Right renal cortex interstitium (tissue), 3 donors: ENCODE results near the gene CSNK1D. TPM values are rescaled to one million over a fixed set of nuclear protein-coding genes. Genes with fewer than 3 reads are reported as not detected.
"Not testable (repeated sequence)": the region's sequence is repeated elsewhere in the genome, so short reads cannot be mapped to it uniquely, and the experiment has no call there.

Experiments
- DNase-seq, 3 donors: peaks; one replicate each; pipeline ENCODE4 v3.0.0-alpha.2; 2013; ENCODE audit warnings: low read depth in 3 of 3, low spot score in 2 of 3
- polyA plus RNA-seq, 3 donors: library from polyadenylated mRNA; unstranded; fragments of 120-200 nt; gene quantifications; one replicate each; pipeline ENCODE4 v1.2.1, GENCODE V29; 2013; ENCODE audit not compliant: insufficient read length in 3 of 3

Gene CSNK1D
- polyA plus RNA-seq, 3 donors = 108 to 115 (median 112) TPM

DNA sequence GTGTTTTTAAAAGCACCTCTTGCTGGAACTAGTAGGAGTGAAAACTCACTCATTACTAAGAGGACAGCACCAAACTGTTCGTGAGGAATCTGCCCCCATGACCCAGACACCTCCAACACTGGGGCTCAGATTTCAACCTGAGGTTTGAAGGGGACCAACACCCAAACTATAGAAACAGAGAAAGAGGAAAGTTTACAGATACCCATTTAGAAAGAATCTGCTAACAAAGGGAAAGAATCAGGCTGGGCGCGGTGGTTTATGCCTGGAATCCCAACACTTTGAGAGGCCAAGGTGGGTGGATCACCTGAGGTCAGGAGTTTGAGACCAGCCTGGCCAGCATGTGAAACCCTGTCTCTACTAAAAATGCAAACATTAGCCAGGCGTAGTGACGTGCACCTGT is 3.4 kb upstream of the CSNK1D start:
- DNase-seq = no peak

DNA sequence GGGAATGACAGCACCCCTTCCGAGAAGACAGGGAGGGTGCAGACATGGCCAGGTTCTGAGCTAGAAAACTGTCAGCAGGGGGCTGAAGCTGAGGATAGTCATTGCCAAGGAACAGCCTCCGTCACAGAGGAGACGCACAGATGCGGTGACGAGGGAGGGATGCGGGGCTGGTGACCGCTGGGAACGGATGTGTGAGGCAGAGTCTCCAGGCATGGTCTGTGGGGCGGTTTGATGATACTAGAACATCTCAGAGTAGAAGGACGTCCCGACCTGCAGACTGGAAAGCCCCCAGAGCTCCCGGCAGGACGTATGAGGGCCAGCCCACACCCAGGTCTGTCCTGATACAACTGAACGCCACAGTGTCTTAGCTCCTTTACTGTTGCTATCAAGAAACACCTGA is 1.8 kb upstream of the CSNK1D start:
- DNase-seq = no peak

DNA sequence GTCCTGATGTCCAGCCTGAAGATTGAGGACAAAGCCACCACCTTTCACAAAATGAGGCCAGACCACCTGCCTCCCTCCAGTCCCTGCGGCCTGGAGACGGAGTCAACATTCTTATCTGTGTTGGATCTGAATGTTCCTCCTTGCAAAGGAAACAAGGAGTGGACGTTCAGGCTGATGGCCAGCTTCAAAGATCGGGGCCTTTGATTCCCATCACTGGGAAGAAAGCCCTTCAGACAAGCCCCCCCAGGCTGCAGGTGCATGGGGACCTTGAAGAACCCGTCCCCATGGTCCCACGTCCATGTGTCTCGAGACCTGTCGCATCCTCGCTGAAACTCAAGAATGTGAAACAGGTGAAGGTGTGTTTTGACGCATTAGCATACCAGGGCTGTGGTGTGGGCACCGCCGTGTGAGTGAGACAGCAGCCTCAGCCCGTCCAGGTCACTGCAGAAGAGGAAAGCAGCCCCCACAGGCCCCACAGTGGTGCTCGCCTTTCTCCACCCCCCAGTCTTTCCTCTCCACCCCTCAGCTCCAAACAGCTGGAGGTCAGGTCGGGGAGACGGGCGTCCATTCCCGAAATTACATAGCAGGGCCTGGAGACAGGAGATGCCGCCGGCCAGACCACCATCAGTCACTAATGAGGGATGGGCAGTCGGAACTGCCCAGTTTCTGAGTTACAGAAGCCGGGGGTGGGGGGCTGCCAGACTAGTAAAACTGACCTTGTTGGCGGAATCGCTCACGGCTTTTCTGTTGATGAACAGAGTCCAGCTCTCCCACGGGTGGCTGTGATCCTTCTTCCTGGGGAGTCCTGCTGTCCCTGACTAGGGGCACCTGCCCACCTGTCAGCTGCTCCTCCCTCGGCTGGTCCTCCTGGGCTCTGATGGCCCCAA is 877 bp upstream of the CSNK1D start:
- no peak for DNase-seq

DNA sequence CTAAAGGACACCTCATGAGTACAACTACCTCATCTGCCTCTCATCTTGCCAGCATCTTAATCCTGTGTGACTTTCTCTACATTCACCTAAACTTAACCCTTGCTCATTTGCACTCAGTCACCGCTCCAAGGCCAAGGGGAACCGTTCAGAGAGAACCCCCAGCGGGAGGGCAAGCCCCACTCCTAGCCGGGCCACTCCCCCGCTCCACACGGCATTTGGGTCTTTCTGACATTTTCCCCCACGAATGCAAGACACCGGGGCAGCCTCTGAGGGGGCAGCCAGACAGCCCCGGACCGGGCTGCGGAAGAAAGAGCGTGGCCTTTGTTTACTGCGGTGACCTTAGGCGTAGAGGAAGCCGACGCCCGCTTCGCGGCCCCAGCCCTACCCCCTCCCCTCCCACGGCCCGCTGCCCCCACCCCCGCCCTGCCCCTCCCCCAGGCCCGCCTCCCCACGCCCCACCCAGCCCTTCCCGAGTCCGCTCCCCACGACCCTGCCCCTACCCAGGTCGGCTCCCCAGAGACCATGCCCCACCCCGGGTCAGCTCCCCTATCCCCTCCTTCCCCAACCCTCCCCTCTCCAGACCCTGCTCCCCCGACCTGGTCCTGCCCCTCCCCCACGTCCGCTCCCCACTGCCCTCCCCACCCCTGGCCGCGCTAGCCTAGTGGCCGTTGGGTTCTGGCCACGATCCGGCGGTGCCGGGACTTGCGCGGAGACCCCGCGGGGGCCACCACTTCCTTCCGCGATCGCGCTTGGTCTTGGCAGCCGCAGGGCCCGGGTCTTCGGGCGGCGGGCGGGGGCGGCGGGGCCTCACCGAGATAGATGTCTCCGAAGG is 789 bp downstream of the CSNK1D start:
- no peak for DNase-seq

DNA sequence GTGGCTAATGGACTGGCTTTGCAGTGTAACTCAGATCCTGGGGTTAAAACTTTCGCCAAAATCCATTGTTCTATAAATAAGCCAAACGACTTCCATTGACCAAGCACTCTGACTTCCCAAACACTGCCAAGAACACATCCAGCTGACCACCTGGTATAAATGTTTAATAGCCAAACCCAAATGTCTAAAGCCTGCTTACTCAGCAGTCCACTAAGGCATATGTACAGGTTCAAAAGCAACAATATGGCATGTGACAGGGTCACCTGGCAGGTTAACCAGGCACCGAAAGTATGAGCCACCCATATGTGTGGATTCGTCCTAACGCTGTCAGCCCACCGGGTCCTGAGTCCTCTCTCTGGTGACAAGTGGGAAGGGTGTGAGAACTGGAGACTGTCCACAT is 2.1 kb downstream of the CSNK1D start:
- DNase-seq = no peak

DNA sequence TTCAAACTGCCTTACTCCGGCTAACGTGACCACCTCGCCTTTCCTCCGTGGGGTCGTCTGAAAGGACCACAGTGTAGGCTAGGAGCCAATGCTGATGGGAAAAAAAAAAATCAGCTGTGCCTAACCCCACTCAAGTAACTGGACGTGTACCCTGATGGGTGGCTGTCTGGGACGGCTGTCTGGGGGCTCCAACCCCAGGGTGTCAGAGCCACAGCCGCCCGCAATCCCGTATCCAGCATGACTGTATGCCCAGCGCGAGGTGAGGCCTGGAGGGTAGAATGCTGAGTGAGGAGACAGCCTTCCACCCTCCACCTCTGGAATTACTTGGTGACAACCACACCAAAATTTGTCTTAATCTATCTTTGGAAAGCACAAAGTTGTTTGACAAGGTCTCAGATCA is 2.8 kb downstream of the CSNK1D start:
- no peak for DNase-seq

DNA sequence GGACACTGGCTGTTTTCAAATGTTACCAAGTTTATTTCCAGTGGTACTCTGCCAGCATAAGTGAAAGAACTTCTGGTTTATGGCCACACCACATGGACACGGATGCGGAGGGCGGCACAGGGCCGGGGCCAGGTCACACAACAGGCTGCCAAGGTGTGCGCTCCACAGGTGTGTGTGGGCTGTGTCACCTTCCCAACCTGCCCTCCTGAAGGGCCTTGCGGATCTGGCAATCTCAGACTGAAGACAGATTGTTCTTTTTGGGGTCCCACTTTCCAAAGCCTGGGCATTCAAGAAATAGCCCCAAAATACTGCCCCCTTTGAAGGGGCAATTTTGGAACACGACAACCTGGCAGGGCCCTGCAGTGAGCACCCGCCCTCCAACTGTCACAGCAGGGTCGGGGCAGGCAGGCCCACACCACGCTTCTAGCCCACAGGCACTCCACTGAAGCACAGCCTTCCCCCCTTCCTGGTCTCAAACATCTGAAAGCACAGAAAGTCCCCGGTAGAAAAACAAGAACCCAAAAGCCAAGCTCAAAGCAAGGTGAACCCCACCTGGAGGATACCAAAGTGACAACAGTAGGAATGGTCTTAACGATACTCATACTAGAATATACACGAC is 3.5 kb downstream of the CSNK1D start:
- DNase-seq = no peak

DNA sequence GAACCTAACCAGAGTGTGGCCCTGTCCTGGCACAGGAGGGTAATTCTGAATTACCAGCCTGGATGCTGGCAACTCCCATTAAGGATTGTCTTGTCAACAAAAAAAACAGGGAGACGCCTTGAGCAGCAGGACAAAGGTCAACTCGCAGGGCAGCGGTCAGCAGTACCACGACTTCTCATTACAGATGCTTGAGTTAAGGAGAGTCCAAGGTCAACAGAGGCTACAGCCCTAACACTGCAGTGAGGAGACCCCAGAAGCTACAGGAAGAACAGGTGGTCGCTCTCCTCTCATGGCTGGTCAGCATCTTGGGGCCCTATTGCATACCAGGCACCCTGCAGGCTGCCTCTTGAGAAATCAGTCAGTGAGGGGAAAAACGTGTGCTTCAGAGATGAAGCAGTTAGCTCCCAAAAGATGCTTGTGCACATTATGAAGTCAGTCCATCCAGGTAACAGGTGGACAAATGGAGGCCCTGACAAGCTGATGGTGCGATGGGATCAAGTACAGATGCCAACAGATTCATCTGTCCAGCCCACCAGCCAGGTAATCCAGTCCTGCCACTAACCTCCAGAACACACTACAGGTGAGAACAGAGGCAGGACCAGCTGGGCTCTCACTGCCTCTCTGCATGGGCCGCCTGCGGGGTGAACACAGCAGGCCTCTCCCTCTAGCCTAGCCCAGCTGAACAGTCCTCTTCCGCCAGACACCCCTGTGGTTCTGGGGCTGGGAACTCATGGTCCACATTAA is 4.2 kb downstream of the CSNK1D start:
- no peak for DNase-seq

DNA sequence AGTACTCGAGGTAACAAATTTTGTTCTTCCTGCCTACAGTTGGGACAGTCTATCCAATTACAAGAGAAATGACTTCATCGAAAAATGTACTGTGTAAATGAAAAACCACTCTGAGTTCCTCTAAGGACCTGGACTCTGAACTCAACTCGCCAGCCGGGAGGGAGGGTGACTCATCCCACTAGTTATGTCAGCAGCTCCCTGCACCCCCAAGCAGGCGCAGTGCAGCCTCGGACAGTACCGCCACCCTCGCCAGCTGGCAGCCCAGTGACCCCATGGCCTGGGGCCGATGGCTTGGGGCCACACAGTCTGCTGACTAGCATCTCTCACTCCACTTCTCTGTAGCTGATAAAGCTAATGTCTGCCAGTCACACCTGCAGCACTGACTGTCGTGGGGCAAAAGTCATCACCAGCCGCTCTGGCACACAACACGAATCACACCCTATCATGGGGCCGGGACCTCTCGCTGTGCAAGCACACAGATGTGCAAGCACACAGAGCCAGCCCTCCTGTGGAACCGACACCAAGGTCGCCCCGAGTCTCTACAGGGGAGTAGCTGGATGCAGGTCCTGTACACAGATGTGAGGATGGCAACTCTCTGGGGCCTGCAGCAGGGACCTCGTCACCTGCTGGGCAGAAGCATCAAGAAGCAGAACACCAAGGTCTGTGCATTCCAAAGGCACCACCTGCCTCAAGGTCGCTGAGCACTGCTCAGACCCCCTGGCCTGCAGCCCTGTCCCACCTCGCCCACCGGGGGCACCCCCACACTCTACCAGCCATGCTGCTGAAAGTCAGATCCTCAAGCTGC is 5.7 kb downstream of the CSNK1D start:
- DNase-seq = no peak

DNA sequence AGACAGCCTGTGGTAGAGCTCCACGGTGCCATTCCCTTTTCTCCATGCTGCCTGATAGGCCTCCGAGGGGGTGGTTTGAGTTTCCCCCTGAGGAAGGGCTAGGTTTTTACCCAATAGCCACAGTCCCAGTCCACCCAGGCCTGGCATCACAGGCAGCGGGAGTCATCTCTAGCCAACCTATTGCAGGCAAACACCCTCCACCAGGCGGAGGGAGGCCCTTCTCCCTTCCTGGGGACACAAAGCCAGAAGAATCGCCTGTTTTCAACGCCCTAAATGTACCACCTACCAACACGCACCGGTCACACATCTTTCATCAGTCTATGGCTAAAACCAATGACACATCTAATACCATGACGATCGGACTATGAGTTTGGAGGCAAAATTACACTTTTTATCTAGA is 7.4 kb downstream of the CSNK1D start:
- DNase-seq = no peak

DNA sequence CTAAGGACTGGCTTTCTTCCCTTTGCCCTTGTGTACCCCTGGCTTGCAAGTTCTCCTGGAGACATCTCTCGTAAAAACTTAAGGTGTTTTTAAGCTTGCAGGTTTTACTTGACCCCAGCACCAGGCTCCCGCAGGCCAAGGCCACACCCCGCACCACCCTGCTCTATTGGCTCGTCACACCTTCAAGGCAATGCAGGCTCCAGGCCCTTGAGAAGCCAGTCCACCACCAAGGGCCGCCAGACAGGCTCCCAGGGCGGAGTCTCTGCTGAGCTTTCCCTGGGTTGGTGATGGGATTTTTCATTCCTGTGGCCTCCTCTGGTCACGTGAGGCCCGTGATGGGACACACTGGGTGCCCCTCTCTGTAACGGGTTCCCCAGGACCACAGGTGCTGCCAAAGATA is 9.9 kb downstream of the CSNK1D start:
- no peak for DNase-seq

DNA sequence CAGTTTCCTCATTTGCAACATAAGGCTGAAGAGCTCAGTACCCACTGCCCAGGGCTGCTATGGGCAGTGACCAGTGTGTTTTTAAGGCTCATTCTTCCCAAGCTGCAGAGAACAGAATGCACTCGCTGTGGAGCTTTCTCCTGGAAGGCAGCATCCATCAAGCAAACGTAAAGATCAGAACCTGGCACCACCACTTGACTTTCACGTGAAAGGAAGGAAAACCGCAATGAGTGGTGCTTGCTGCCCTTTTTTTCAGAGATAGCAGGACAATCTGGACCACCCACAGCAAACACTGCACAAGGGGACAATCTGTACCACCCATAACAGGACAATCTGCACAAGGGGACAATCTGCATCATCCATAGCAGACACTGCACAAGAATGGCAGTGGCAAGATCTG is 11.2 kb downstream of the CSNK1D start:
- DNase-seq = no peak

DNA sequence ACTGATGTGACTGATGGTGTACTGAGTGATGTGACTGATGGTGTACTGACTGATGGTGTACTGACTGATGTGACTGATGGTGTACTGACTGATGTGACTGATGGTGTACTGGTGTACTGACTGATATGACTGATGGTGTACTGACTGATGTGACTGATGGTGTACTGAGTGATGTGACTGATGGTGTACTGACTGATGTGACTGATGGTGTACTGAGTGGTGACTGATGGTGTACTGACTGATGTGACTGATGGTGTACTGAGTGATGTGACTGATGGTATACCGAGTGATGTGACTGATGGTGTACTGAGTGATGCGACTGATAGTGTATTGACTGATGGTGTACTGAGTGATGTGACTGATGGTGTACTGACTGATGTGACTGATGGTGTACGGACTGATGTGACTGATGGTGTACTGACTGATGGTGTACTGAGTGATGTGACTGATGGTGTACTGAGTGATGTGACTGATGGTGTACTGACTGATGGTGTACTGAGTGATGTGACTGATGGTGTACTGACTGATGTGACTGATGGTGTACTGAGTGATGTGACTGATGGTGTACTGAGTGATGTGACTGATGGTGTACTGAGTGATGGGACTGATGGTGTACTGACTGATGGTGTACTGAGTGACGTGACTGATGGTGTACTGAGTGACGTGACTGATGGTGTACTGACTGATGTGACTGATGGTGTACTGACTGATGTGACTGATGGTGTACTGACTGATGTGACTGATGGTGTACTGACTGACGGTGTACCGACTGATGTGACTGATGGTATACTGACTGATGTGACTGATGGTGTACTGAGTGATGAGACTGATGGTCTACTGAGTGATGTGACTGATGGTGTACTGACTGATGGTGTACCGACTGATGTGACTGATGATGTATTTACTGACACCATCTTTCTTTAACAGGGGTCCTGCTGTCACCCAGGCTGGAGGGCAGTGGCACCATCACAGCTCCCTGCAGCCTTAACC is 13.2 kb downstream of the CSNK1D start:
- DNase-seq = not testable (repeated sequence)

DNA sequence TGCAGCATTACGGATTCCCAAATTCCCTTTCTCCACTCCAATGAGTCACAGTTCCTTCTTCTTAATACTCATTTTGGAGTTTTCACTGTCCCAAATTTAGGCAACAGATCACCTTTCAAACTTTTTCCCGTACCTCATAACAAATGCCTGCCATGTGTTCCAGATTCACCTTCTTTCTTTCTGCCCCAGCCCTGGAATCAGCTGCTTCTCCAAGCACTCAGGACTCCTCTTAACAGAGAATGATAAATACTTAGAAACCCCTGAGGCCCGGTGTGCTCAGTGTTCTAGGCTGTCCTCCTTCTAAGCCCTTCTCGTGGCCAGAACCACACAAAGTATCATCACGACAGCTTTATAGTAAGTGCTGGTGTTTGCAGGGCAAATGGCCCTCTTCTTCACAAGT is 14.9 kb downstream of the CSNK1D start:
- no peak for DNase-seq

DNA sequence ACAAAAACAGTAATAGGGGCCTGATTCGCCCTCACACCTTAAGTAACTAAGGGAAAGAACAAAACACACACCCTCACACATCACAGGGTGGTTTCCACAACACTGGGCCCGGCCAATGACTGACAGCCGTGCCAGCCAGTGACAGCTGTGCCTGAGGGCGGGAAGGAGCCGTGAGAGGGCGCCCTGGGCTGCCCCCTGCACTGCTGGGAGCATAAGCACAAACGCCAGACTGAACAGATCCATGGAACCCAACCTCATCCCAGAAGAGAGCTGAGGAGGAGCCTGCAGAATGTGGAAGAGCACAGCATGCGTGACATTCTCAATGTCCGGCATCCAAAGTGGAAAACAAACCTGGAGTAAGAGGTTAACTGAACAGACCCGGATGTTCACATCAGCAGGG is 16.0 kb downstream of the CSNK1D start:
- DNase-seq = no peak

DNA sequence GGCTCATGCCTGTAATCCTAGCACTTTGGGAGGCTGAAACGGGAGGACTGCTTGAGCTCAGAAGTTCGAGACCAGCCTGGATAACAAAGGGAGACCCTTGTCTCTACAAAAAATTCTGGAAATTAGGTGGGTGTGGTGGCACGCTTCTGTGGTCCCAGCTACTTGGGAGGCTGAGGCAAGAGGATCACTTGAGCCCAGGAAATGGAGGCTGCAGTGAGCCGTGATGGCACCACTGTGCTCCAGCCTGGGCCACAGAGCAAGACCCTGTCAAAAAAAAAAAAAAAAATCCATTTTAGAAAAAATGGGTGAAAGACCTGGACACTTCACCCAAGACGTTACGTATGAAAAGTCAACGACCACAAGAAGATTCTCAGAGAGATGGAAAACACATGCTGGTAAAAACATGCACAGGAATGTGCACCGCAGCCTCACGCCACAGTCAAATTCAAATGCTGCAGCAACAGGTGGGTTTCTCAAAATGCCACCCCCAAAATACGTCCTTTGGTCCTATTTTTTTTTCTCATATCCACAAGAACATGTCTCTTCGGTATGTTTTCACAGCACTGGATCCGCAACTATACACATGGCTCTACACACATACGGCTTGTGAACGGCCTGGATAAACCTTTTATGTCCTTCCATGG is 17.1 kb downstream of the CSNK1D start:
- DNase-seq = no peak

DNA sequence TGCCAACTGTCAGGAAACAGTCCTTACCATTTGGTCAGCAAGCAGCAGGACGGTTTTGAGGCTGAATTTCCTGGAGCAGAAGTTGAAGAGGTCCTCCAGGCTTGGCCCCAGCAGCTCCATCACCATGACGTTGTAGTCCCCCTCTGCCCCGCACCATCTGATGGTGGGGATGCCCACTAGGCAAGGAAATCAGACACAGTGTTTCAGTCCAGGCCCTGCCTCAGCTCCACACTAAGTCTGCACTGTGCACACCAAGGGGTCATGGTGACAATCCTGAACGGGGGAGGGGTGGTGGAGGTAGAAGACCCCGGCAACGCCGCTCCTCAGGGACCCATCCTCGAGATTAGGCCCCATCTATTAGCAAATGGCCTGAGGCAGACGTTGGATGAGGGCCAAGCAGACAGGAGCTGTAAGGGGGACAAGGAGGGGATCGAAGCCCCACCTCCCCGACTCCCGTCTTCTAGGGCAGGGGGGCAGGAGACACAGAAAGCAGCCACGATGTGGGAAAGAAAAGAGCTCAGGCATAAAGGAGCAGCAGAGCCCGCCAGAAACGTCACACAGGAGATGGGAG is 18.0 kb downstream of the CSNK1D start:
- no peak for DNase-seq

DNA sequence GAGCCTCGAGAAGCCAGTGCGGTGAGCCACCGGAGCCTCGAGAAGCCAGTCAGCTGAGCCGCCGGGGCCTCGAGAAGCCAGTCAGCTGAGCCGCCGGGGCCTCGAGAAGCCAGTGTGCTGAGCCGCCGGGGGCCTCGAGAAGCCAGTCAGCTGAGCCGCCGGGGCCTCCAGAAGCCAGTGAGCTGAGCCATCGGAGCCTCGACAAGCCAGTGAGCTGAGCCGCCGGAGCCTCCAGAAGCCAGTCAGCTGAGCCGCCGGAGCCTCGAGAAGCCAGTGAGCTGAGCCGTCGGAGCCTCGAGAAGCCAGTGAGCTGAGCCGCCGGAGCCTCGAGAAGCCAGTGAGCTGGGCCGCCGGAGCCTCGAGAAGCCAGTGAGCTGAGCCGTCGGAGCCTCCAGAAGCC is 18.8 kb downstream of the CSNK1D start:
- not testable (repeated sequence) for DNase-seq
